H1 (cell line): ENCODE data around the gene PSMB11. TPM values are rescaled to one million over a fixed set of nuclear protein-coding genes. Genes with fewer than 3 reads are reported as not detected.
"Not testable (repeated sequence)": the region's sequence is repeated elsewhere in the genome, so short reads cannot be mapped to it uniquely, and the experiment has no call there.

Experiments used
- CTCF ChIA-PET: fragments of 300-600 bp; sonication (Branson Sonifier 250); formaldehyde crosslinking; loops from one replicate; lab custom pipeline; 2021; ENCODE audit not compliant: partially characterized antibody; lab: Charles Lee
- POLR2A ChIA-PET: fragments of 300-600 bp; sonication (Branson Sonifier 250); formaldehyde crosslinking; loops from one replicate; lab custom pipeline; 2021; ENCODE audit warnings: inconsistent platforms; ENCODE audit not compliant: partially characterized antibody; lab: Charles Lee
- DNase-seq, 2 experiments: peaks; one replicate each; pipeline versions ENCODE4 v3.0.0 to v3.0.0-alpha.2; 2010 to 2022; ENCODE audit warnings: low spot score in 2 of 2, low read depth in 1 of 2, mixed read lengths in 1 of 2
- FAIRE-seq: peaks from 2 replicates; lab custom pipeline; 2011; peaks lifted over from hg19 to GRCh38; lab: Jason Lieb, UNC
- H2AFZ ChIP-seq: 2 replicates; pipeline ENCODE4 v1.8.1; 2012; ENCODE audit warnings: low read length, inconsistent platforms
- H2AK5ac ChIP-seq: 2 replicates; pipeline ENCODE4 v1.6.1; 2013; ENCODE audit warnings: low read depth, low read length
- H2BK120ac ChIP-seq: replicated peaks from 2 replicates; pipeline ENCODE3; 2013; ENCODE audit warnings: low read depth, low read length, inconsistent platforms
- H2BK12ac ChIP-seq: 2 replicates; pipeline ENCODE4 v1.6.1; 2013; ENCODE audit warnings: low read depth, low read length
- H2BK15ac ChIP-seq: 2 replicates; pipeline ENCODE4 v1.6.1; 2013; ENCODE audit warnings: low read length
- H2BK20ac ChIP-seq: 2 replicates; pipeline ENCODE4 v1.6.1; 2013; ENCODE audit warnings: low read length
- H2BK5ac ChIP-seq: 2 replicates; pipeline ENCODE4 v1.6.1; 2013; ENCODE audit warnings: low read depth, low read length
- H3K14ac ChIP-seq: 2 replicates; pipeline ENCODE4 v1.6.1; 2013; ENCODE audit warnings: inconsistent platforms; ENCODE audit not compliant: insufficient read length
- H3K18ac ChIP-seq: 2 replicates; pipeline ENCODE4 v1.6.1; 2013; ENCODE audit warnings: low read length; ENCODE audit errors: extremely low read depth
- H3K23ac ChIP-seq: 2 replicates; pipeline ENCODE4 v1.6.1; 2013; ENCODE audit warnings: inconsistent platforms; ENCODE audit not compliant: insufficient read length
- H3K23me2 ChIP-seq: 2 replicates; pipeline ENCODE4 v1.6.1; 2013; ENCODE audit warnings: low read depth, low read length
- H3K27ac ChIP-seq: 2 replicates; pipeline ENCODE4 v1.6.1; 2011; ENCODE audit warnings: low read depth, low read length, inconsistent platforms
- H3K27me3 ChIP-seq, 4 experiments: replicated peaks in 1 of 4; 1 replicate in 1 of 4; 2 replicates in 3 of 4; pipeline versions ENCODE4 v1.6.1 to v1.8.1; 2011 to 2013; ENCODE audit warnings: low read length in 3 of 4, mild to moderate bottlenecking in 3 of 4, inconsistent platforms in 2 of 4, mixed read lengths in 2 of 4, moderate library complexity in 1 of 4; ENCODE audit not compliant: control insufficient read depth in 3 of 4, insufficient read depth in 3 of 4; ENCODE audit errors: extremely low read depth in 1 of 4
- H3K36me3 ChIP-seq, 4 experiments: 2 replicates each; pipeline versions ENCODE4 v1.6.1 to v1.8.1; 2011 to 2013; ENCODE audit warnings: mild to moderate bottlenecking in 4 of 4, low read length in 3 of 4, moderate library complexity in 2 of 4, control low read depth in 1 of 4, inconsistent platforms in 1 of 4; ENCODE audit not compliant: insufficient read depth in 4 of 4, control insufficient read depth in 2 of 4
- H3K4ac ChIP-seq: replicated peaks from 2 replicates; pipeline ENCODE3; 2013; ENCODE audit warnings: low read length, low read depth, mixed read lengths, inconsistent platforms; ENCODE audit not compliant: insufficient read length
- H3K4me1 ChIP-seq, 4 experiments: replicated peaks in 1 of 4; 1 replicate in 1 of 4; 2 replicates in 3 of 4; pipeline versions ENCODE4 v1.6.1 to v1.8.1; 2011 to 2013; ENCODE audit warnings: low read length in 3 of 4, inconsistent platforms in 2 of 4, mixed read lengths in 1 of 4; ENCODE audit not compliant: insufficient read depth in 4 of 4, control insufficient read depth in 3 of 4
- H3K4me2 ChIP-seq, 2 experiments: 2 replicates each; pipeline versions ENCODE4 v1.6.1 to v1.8.1; 2011 to 2013; ENCODE audit warnings: low read depth in 2 of 2, low read length in 2 of 2, control low read depth in 1 of 2, inconsistent platforms in 1 of 2, mild to moderate bottlenecking in 1 of 2; ENCODE audit not compliant: insufficient read depth in 1 of 2
- H3K4me3 ChIP-seq, 4 experiments: fragments of 200-600, 300-600 bp in 1 of 4; sonication (generic), shearing (Covaris generic), sonication (Bioruptor Twin) in 1 of 4; 2 replicates each; pipeline versions ENCODE4 v1.5.1 to v1.8.1; 2011 to 2016; ENCODE audit warnings: low read length in 4 of 4, low read depth in 3 of 4, control low read depth in 2 of 4, inconsistent platforms in 2 of 4, mild to moderate bottlenecking in 2 of 4, mixed read lengths in 1 of 4, moderate library complexity in 1 of 4; ENCODE audit not compliant: insufficient read depth in 2 of 4; ENCODE audit errors: extremely low read depth in 1 of 4
- H3K56ac ChIP-seq: replicated peaks from 2 replicates; pipeline ENCODE3; 2013; ENCODE audit warnings: low read depth, mild to moderate bottlenecking, mixed read lengths, low read length, inconsistent platforms; ENCODE audit not compliant: insufficient read length
- H3K79me1 ChIP-seq: 2 replicates; pipeline ENCODE4 v1.6.1; 2013; ENCODE audit warnings: low read depth, low read length, control low read depth
- H3K79me2 ChIP-seq, 2 experiments: 2 replicates each; pipeline versions ENCODE4 v1.6.1 to v1.8.1; 2012 to 2013; ENCODE audit warnings: low read length in 2 of 2, mild to moderate bottlenecking in 2 of 2, inconsistent platforms in 1 of 2; ENCODE audit not compliant: insufficient read depth in 2 of 2, control insufficient read depth in 1 of 2
- H3K9ac ChIP-seq, 4 experiments: replicated peaks in 1 of 4; 1 replicate in 1 of 4; 2 replicates in 3 of 4; pipeline versions ENCODE4 v1.6.1 to v1.8.1; 2011 to 2013; ENCODE audit warnings: low read depth in 3 of 4, low read length in 3 of 4, control low read depth in 2 of 4, mild to moderate bottlenecking in 2 of 4, moderate library complexity in 2 of 4, inconsistent platforms in 1 of 4; ENCODE audit errors: extremely low read depth in 1 of 4
- H3K9me3 ChIP-seq, 2 experiments: 2 replicates each; pipeline versions ENCODE4 v1.6.1 to v1.8.1; 2012 to 2013; ENCODE audit warnings: mild to moderate bottlenecking in 2 of 2, moderate library complexity in 2 of 2, control low read depth in 1 of 2, inconsistent platforms in 1 of 2, low read depth in 1 of 2, low read length in 1 of 2, mixed read lengths in 1 of 2; ENCODE audit not compliant: insufficient read depth in 2 of 2
- H4K20me1 ChIP-seq, 2 experiments: replicated peaks in 1 of 2; 2 replicates each; pipeline versions ENCODE3 to v1.8.1; 2011 to 2013; ENCODE audit warnings: inconsistent platforms in 2 of 2, low read length in 2 of 2, mild to moderate bottlenecking in 1 of 2; ENCODE audit not compliant: insufficient read depth in 2 of 2, control insufficient read depth in 1 of 2
- H4K5ac ChIP-seq: 2 replicates; pipeline ENCODE4 v1.6.1; 2013; ENCODE audit warnings: low read length, low read depth, mixed read lengths, inconsistent platforms; ENCODE audit not compliant: insufficient read length
- H4K8ac ChIP-seq: 2 replicates; pipeline ENCODE4 v1.8.0; 2013; ENCODE audit warnings: mild to moderate bottlenecking, moderate library complexity, low read length, inconsistent platforms; ENCODE audit not compliant: insufficient read depth; ENCODE audit errors: extremely low read depth
- H4K91ac ChIP-seq: replicated peaks from 2 replicates; pipeline ENCODE3; 2013; ENCODE audit warnings: low read length, mixed read lengths, inconsistent platforms; ENCODE audit not compliant: insufficient read length
- WGBS, 2 experiments: shearing (Covaris generic) in 1 of 2; methylation state at CpG; one replicate each; pipeline versions ENCODE4 v1.1.6 to v1.1.7; 2013 to 2015; ENCODE audit warnings: low lambda C conversion rate in 2 of 2, mixed read lengths in 2 of 2, inconsistent platforms in 1 of 2, low coverage in 1 of 2, missing lambda C conversion rate in 1 of 2; ENCODE audit not compliant: insufficient replicate concordance in 2 of 2, insufficient coverage in 1 of 2, insufficient read length in 1 of 2; ENCODE audit errors: extremely low coverage in 1 of 2, missing lambda C conversion rate in 1 of 2; 5-methylcytosine and 5-hydroxymethylcytosine counted together
- polyA plus RNA-seq, 7 experiments: library from polyadenylated mRNA; depleted of rRNA in 3 of 7; stranded (reverse) in 5 of 7; unstranded in 2 of 7; fragments of >200 nt in 5 of 7; fragments of 200-250 nt in 2 of 7; gene quantifications; 1 replicate in 5 of 7; 2 replicates in 1 of 7; 4 replicates in 1 of 7; pipeline versions ENCODE4 v1.2.1 to v1.2.3, GENCODE V29; 2011 to 2013; ENCODE audit warnings: missing spikeins in 2 of 7, mixed read lengths in 2 of 7
- total RNA-seq: library from RNA; stranded (reverse); fragmentation: NEBNext Ultra II Directional; extraction: Animal tissue kit (Norgen Biotek cat#: 25700); gene quantifications from 2 replicates; pipeline ENCODE4 v1.2.1, GENCODE V29; 2021

PSMB11 gene
- total and polyA plus RNA-seq, 2 of the 8 experiments (the other 6 are each of a cell fraction or from before 2014, with no cell fraction given), result not detected

GRCh38 chr14:23004274-23004673, 37.7 kb upstream of the PSMB11 start:
- not testable (repeated sequence) for H3K4me1 ChIP-seq, H3K14ac ChIP-seq, H3K9me3 ChIP-seq, H2BK12ac ChIP-seq, H3K79me1 ChIP-seq, H3K27ac ChIP-seq, H4K20me1 ChIP-seq, H3K4ac ChIP-seq, H2AK5ac ChIP-seq, H3K79me2 ChIP-seq, H3K23ac ChIP-seq, H2BK120ac ChIP-seq, H2BK20ac ChIP-seq, H4K91ac ChIP-seq, H3K4me3 ChIP-seq, FAIRE-seq, H4K5ac ChIP-seq, H3K56ac ChIP-seq, H2BK15ac ChIP-seq, H3K36me3 ChIP-seq, H2AFZ ChIP-seq, H3K4me2 ChIP-seq, H3K9ac ChIP-seq, H3K23me2 ChIP-seq, DNase-seq, H2BK5ac ChIP-seq, H3K27me3 ChIP-seq, H3K18ac ChIP-seq, H4K8ac ChIP-seq
- POLR2A ChIA-PET, result interaction anchor here (0.9 to 1.1 kb wide), 3 partner anchors 9 to 54 kb away, joined by 3 to 9 read pairs (median 3); partner anchors contain the start of gene CDH24
- 97% methylated on average over 4 of the region's 4 CpGs; no CpG with 5 or more reads in 1 of the 2 experiments for WGBS, 2 experiments
- CTCF ChIA-PET, result interaction anchor here (0.6 to 1.0 kb wide), 5 partner anchors 11 to 1208 kb away, joined by 3 to 4 read pairs (median 3); partner anchors contain the start of genes AJUBA and HAUS4
